Endothelial cell of umbilical vein (primary cell): ENCODE measurements around the gene FAM118B. TPM values are rescaled to one million over a fixed set of nuclear protein-coding genes. Genes with fewer than 3 reads are reported as not detected.

ENCODE experiments used
- BruUV-seq: library from RNA; stranded (reverse); fragments of 400-500 nt; replicated peaks from 2 replicates; lab custom pipeline; 2021; lab: Mats Ljungman, UMichigan
- CTCF ChIA-PET: fragments of 300-600, 350-600 bp; sonication (Branson Sonifier 250); formaldehyde crosslinking; loops from one replicate; lab custom pipeline; 2021; ENCODE audit warnings: antibody characterized with exemption, inconsistent platforms; lab: Charles Lee
- POLR2A ChIA-PET: fragments of 300-600, 350-600 bp; sonication (Branson Sonifier 250); formaldehyde crosslinking; loops from one replicate; lab custom pipeline; 2021; ENCODE audit warnings: antibody characterized with exemption, inconsistent platforms; lab: Charles Lee
- DNase-seq: peaks from one replicate; pipeline ENCODE4 v3.0.0-alpha.2; 2011; ENCODE audit warnings: low read depth, low spot score
- FAIRE-seq: peaks from 2 replicates; lab custom pipeline; 2011; peaks lifted over from hg19 to GRCh38; lab: Jason Lieb, UNC
- H2AFZ ChIP-seq: 2 replicates; pipeline ENCODE4 v1.6.0; 2012; ENCODE audit warnings: low read depth, low read length, control low read depth, inconsistent platforms
- H3K27ac ChIP-seq: 2 replicates; pipeline ENCODE4 v1.5.1; 2011; ENCODE audit warnings: low read depth, mild to moderate bottlenecking, control low read depth, low read length, moderate library complexity; ENCODE audit not compliant: insufficient read depth
- H3K27me3 ChIP-seq, 2 experiments: 2 replicates each; pipeline versions ENCODE4 v1.6.0 to v1.6.1; 2011; ENCODE audit warnings: low read length in 2 of 2, mixed read lengths in 1 of 2; ENCODE audit not compliant: control insufficient read depth in 2 of 2, insufficient read depth in 2 of 2
- H3K36me3 ChIP-seq, 2 experiments: 2 replicates in 1 of 2; 3 replicates in 1 of 2; pipeline ENCODE4 v1.5.1; 2011; ENCODE audit warnings: low read length in 2 of 2, mild to moderate bottlenecking in 1 of 2, moderate library complexity in 1 of 2; ENCODE audit not compliant: control insufficient read depth in 2 of 2, insufficient read depth in 2 of 2; ENCODE audit errors: extremely low read depth in 1 of 2
- H3K4me1 ChIP-seq: 3 replicates; pipeline ENCODE4 v1.5.1; 2011; ENCODE audit warnings: mild to moderate bottlenecking, low read length; ENCODE audit not compliant: control insufficient read depth, insufficient read depth; ENCODE audit errors: extremely low read depth
- H3K4me2 ChIP-seq: 2 replicates; pipeline ENCODE4 v1.6.1; 2011; ENCODE audit warnings: low read length, control low read depth, mixed read lengths; ENCODE audit not compliant: insufficient read depth
- H3K4me3 ChIP-seq, 3 experiments: fragments of 200-600 bp in 1 of 3; sonication (generic), shearing (Covaris generic) in 1 of 3; replicated peaks in 1 of 3; 2 replicates each; pipeline ENCODE4 v1.5.1; 2011 to 2016; ENCODE audit warnings: control low read depth in 3 of 3, low read length in 3 of 3, mild to moderate bottlenecking in 2 of 3, inconsistent platforms in 1 of 3, low read depth in 1 of 3, moderate library complexity in 1 of 3; ENCODE audit not compliant: insufficient read depth in 1 of 3
- H3K79me2 ChIP-seq: 2 replicates; pipeline ENCODE4 v1.6.0; 2012; ENCODE audit warnings: low read length, inconsistent platforms; ENCODE audit not compliant: control insufficient read depth, insufficient read depth
- H3K9ac ChIP-seq: replicated peaks from 2 replicates; pipeline ENCODE3; 2011; ENCODE audit warnings: low read length, control low read depth; ENCODE audit not compliant: insufficient read depth; ENCODE audit errors: extremely low read depth
- H3K9me1 ChIP-seq: replicated peaks from 3 replicates; pipeline ENCODE4 v1.6.0; 2011; ENCODE audit warnings: mild to moderate bottlenecking, low read length; ENCODE audit not compliant: control insufficient read depth, insufficient read depth; ENCODE audit errors: extremely low read depth
- H3K9me3 ChIP-seq: replicated peaks from 2 replicates; pipeline ENCODE4 v1.5.1; 2012; ENCODE audit warnings: low read length, inconsistent platforms; ENCODE audit not compliant: control insufficient read depth, insufficient read depth
- H4K20me1 ChIP-seq: replicated peaks from 2 replicates; pipeline ENCODE3; 2011; ENCODE audit warnings: mild to moderate bottlenecking, low read length; ENCODE audit not compliant: control insufficient read depth, insufficient read depth; ENCODE audit errors: extremely low read depth
- EZH2 ChIP-seq: IDR thresholded peaks from 2 replicates; pipeline ENCODE4 v1.6.1; 2012; ENCODE audit warnings: borderline replicate concordance, low read depth, mild to moderate bottlenecking, moderate library complexity, low read length, inconsistent platforms; ENCODE audit not compliant: severe bottlenecking
- FOS ChIP-seq: IDR thresholded peaks from 2 replicates; pipeline ENCODE4 v1.6.1; 2011; ENCODE audit warnings: mild to moderate bottlenecking, low read length, moderate library complexity, borderline replicate concordance; ENCODE audit not compliant: insufficient read depth
- MYC ChIP-seq: IDR thresholded peaks from one replicate; pipeline ENCODE4 v1.6.1; 2011; ENCODE audit warnings: mild to moderate bottlenecking, low read depth, low read length
- POLR2A ChIP-seq: IDR thresholded peaks from 2 replicates; pipeline ENCODE4 v1.6.1; 2012; ENCODE audit warnings: low read depth, mild to moderate bottlenecking, control low read depth, low read length
- POLR2AphosphoS5 ChIP-seq: IDR thresholded peaks from 2 replicates; pipeline ENCODE4 v1.6.1; 2012; ENCODE audit warnings: low read depth, mild to moderate bottlenecking, control low read depth, low read length, moderate library complexity; ENCODE audit not compliant: insufficient read depth
- dilution Hi-C: fragments of 300-500 bp; cut with MboI; formaldehyde crosslinking; loops from one replicate; pipeline ENCODE4 v1.15.0; 2019; ENCODE audit warnings: low sequenced_read_pairs; ENCODE audit not compliant: extremely low pct_ligation_motif_present
- intact Hi-C: fragments of 100-400 bp; cut with micrococcal nuclease; formaldehyde crosslinking; loops from one replicate; pipeline ENCODE4 v1.10.0; 2022
- polyA plus RNA-seq, 4 experiments: library from polyadenylated mRNA; depleted of rRNA in 3 of 4; stranded (reverse) in 3 of 4; unstranded in 1 of 4; fragments of >200 nt; gene quantifications; 2 replicates each; pipeline versions ENCODE4 v1.2.1 to v1.2.3, GENCODE V29; 2011 to 2012; ENCODE audit warnings: missing spikeins in 1 of 4
- total RNA-seq: library from RNA; stranded (reverse); gene quantifications from 2 replicates; pipeline ENCODE4 v1.2.3, GENCODE V29; 2021
- TF ChIP-seq, protein P1 (sequence below): IDR thresholded peaks from 2 replicates; pipeline ENCODE4 v1.6.1; 2011; ENCODE audit not compliant: insufficient read depth, insufficient read length

Gene FAM118B
- total and polyA plus RNA-seq, 2 donors (not counting 3 experiments of a cell fraction or from before 2014, with no cell fraction given): 26.6 to 35.8 TPM

DNA sequence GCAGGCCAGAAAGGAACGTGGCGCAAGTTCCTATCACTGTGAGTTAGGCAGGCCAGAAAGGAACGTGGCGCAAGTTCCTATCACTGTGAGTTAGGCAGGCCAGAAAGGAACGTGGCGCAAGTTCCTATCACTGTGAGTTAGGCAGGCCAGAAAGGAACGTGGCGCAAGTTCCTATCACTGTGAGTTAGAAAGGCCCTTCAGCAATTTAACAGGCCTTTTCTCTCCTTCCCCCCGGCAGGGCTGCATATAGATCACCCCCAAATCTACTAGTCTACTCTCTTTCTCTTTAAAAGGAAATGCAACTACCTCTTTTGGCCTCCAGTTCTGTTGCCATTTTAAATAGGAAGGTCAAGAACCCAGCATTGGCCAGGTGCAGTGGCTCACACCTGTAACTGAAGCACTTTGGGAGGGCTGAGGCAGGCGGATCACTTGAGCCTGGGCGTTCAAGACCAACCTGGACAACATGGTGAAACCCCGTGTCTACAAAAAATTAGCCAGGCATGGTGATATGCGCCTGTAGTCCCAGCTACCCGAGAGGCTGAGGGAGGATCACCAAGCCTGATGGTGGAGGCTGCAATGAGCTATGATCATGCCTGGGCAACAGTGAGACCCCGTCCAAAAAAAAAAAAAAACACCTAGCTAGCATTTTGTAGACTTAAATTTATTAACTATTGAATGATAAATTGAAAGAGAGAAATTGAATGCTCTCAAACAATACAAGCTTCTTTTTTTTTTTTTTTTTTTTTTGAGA is 14.9 kb downstream of the FAM118B start:
- ChIA-PET CTCF (no interaction called here), POLR2A (interaction anchor here (0.5 kb wide), 1 partner anchor 77 kb away, joined by 5 read pairs; the partner anchor contains the start of gene DCPS)
- H4K20me1 ChIP-seq: peaks cover 3% of the 10 kb centered on the region
- TF ChIP-seq, protein P1, sequence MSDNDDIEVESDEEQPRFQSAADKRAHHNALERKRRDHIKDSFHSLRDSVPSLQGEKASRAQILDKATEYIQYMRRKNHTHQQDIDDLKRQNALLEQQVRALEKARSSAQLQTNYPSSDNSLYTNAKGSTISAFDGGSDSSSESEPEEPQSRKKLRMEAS: no peak
- TF ChIP-seq MYC (no peak), POLR2A (no peak), EZH2 (no peak), POLR2AphosphoS5 (no peak), FOS (no peak)
- H3K79me2 ChIP-seq: peaks cover 37% of the 10 kb centered on the region
- FAIRE-seq: no peak
- H3K4me1 ChIP-seq: peaks cover 21% of the 10 kb centered on the region
- no peaks in the 10 kb centered on the region for H3K9me3 ChIP-seq
- H2AFZ ChIP-seq: no peak overlapping the region
- no peak overlapping the region for H3K4me3 ChIP-seq
- H3K27me3 ChIP-seq: no peaks in the 10 kb centered on the region
- no peak overlapping the region for H3K27ac ChIP-seq
- no peak for DNase-seq
- H3K4me2 ChIP-seq: no peak overlapping the region
- dilution Hi-C loops: no loop called here
- intact Hi-C loops: no loop called here
- no TSS peak for BruUV-seq
- H3K36me3 ChIP-seq: no peaks in the 10 kb centered on the region
- no peak overlapping the region for H3K9ac ChIP-seq
- no peaks in the 10 kb centered on the region for H3K9me1 ChIP-seq
